Panc1 (cell line): ENCODE data around the gene NF1. TPM values are rescaled to one million over a fixed set of nuclear protein-coding genes. Genes with fewer than 3 reads are reported as not detected.

Experiments used
- ATAC-seq: fragments of 200-7000 bp; cut with Tn5 transposase; 2 replicates; pipeline ENCODE4 v1.9.1; 2020; ENCODE audit warnings: mild to moderate bottlenecking, moderate library complexity
- BruUV-seq: library from RNA; stranded (reverse); fragments of 400-500 nt; replicated peaks from 2 replicates; lab custom pipeline; 2021; lab: Mats Ljungman, UMichigan
- CTCF ChIA-PET: fragments of 300-600 bp; sonication (Branson Sonifier 250); formaldehyde crosslinking; loops from one replicate; lab custom pipeline; 2022; ENCODE audit warnings: antibody characterized with exemption; lab: Charles Lee
- POLR2A ChIA-PET: fragments of 300-600 bp; sonication (Branson Sonifier 250); formaldehyde crosslinking; loops from one replicate; lab custom pipeline; 2022; ENCODE audit warnings: antibody characterized with exemption; lab: Charles Lee
- DNase-seq: peaks from one replicate; pipeline ENCODE4 v3.0.0-alpha.2; 2010; ENCODE audit warnings: low read depth, low spot score
- H3K27ac ChIP-seq: 2 replicates; pipeline ENCODE4 v1.5.1; 2011; ENCODE audit warnings: mild to moderate bottlenecking, low read length, inconsistent platforms
- H3K27me3 ChIP-seq: fragments of 200-500 bp; sonication (Bioruptor generic); 2 replicates; pipeline ENCODE4 v1.6.0; 2014; ENCODE audit warnings: low read length, inconsistent platforms; ENCODE audit not compliant: control insufficient read depth, insufficient read depth
- H3K36me3 ChIP-seq: fragments of 200-500 bp; sonication (Bioruptor generic); 2 replicates; pipeline ENCODE4 v1.5.1; 2014; ENCODE audit warnings: inconsistent platforms, mild to moderate bottlenecking, low read length, moderate library complexity; ENCODE audit not compliant: control insufficient read depth, insufficient read depth
- H3K4me1 ChIP-seq: 2 replicates; pipeline ENCODE4 v1.5.1; 2011; ENCODE audit warnings: inconsistent platforms, mild to moderate bottlenecking, low read length, moderate library complexity; ENCODE audit not compliant: control insufficient read depth, insufficient read depth
- H3K4me3 ChIP-seq, 2 experiments: 2 replicates each; pipeline ENCODE4 v1.5.1; 2011 to 2012; ENCODE audit warnings: low read depth in 2 of 2, low read length in 2 of 2, mild to moderate bottlenecking in 2 of 2, inconsistent platforms in 1 of 2, moderate library complexity in 1 of 2
- H3K9me3 ChIP-seq: fragments of 200-500 bp; sonication (Bioruptor generic); 2 replicates; pipeline ENCODE4 v1.5.1; 2014; ENCODE audit warnings: low read depth, mild to moderate bottlenecking, inconsistent platforms, low read length, moderate library complexity; ENCODE audit not compliant: control insufficient read depth, insufficient read depth
- POLR2AphosphoS5 ChIP-seq: IDR thresholded peaks from 2 replicates; pipeline ENCODE4 v1.6.1; 2012; ENCODE audit warnings: mild to moderate bottlenecking, low read depth, low read length, moderate library complexity
- SIN3A ChIP-seq: IDR thresholded peaks from 2 replicates; pipeline ENCODE4 v1.6.1; 2012; ENCODE audit warnings: low read depth, mild to moderate bottlenecking, low read length, moderate library complexity, borderline replicate concordance; ENCODE audit not compliant: insufficient read depth
- TCF7L2 ChIP-seq: IDR thresholded peaks from 2 replicates; pipeline ENCODE4 v1.6.1; 2011; ENCODE audit warnings: mild to moderate bottlenecking, low read depth, low read length, inconsistent platforms
- in situ Hi-C: cut with HindIII; loops from 2 replicates; pipeline ENCODE4 v1.10.0; 2016; ENCODE audit warnings: low sequenced_read_pairs, low pct_unique_long_range_greater_than_20kb
- intact Hi-C: fragments of 100-400 bp; cut with micrococcal nuclease; formaldehyde crosslinking; loops from one replicate; pipeline ENCODE4 v1.10.0; 2022; ENCODE audit not compliant: unreplicated experiment
- total RNA-seq: library from RNA; stranded (reverse); gene quantifications from one replicate; pipeline ENCODE4 v1.2.1, GENCODE V29; 2021; ENCODE audit not compliant: unreplicated experiment
- TF ChIP-seq, protein P1 (sequence below), 2 experiments: IDR thresholded peaks; 2 replicates each; pipeline ENCODE4 v1.6.1; 2011 to 2012; ENCODE audit warnings: low read depth in 2 of 2, control low read depth in 1 of 2, low read length in 1 of 2, mild to moderate bottlenecking in 1 of 2, moderate library complexity in 1 of 2; ENCODE audit not compliant: insufficient read depth in 1 of 2
- TF ChIP-seq, protein P2 (sequence below): fragments of 450-650 bp; IDR thresholded peaks from 2 replicates; pipeline ENCODE4 v1.5.1; 2017; ENCODE audit warnings: mild to moderate bottlenecking

NF1 gene
- total RNA-seq, 1 experiment from 2014 or later: 82.5 TPM

DNA sequence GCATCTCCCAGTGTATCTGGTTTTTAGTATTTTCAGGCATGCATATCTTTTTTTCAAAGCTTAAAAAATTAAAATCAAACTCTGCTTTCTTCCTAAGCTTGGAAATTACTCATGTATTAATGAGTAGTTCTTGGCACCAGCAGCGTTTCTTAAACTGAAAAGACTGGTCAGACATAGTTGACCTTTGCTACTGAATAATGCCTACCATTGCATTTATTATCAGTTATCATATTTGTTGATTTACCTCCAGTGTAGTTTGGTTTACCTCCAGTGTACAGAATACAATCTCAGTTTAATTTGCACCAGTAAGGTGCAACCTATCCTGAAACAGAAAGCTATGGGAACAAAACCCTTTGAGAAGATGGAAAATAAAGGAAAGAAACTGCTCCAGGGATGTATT lies 261.2 kb downstream of the NF1 start:
- no peaks in the 10 kb centered on the region for H3K27me3 ChIP-seq
- H3K36me3 ChIP-seq: peaks cover 41% of the 10 kb centered on the region
- POLR2A ChIA-PET: no interaction called here
- DNase-seq (no peak), ATAC-seq (no peak)
- CTCF ChIA-PET: interaction anchor here (0.6 kb wide), 1 partner anchor 49 kb away, joined by 4 read pairs; no protein-coding TSS in a partner anchor
- BruUV-seq: no TSS peak
- in situ Hi-C loops (no loop called here), intact Hi-C loops (no loop called here)
- no peak overlapping the region for H3K4me3 ChIP-seq
- TF ChIP-seq, protein P1, sequence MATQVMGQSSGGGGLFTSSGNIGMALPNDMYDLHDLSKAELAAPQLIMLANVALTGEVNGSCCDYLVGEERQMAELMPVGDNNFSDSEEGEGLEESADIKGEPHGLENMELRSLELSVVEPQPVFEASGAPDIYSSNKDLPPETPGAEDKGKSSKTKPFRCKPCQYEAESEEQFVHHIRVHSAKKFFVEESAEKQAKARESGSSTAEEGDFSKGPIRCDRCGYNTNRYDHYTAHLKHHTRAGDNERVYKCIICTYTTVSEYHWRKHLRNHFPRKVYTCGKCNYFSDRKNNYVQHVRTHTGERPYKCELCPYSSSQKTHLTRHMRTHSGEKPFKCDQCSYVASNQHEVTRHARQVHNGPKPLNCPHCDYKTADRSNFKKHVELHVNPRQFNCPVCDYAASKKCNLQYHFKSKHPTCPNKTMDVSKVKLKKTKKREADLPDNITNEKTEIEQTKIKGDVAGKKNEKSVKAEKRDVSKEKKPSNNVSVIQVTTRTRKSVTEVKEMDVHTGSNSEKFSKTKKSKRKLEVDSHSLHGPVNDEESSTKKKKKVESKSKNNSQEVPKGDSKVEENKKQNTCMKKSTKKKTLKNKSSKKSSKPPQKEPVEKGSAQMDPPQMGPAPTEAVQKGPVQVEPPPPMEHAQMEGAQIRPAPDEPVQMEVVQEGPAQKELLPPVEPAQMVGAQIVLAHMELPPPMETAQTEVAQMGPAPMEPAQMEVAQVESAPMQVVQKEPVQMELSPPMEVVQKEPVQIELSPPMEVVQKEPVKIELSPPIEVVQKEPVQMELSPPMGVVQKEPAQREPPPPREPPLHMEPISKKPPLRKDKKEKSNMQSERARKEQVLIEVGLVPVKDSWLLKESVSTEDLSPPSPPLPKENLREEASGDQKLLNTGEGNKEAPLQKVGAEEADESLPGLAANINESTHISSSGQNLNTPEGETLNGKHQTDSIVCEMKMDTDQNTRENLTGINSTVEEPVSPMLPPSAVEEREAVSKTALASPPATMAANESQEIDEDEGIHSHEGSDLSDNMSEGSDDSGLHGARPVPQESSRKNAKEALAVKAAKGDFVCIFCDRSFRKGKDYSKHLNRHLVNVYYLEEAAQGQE (IDR thresholded peaks at IDR 0.05; ENCODE audit: insufficient read depth in 1 of 2, low read depth in 2 of 2, low read length in 1 of 2): no peak
- TF ChIP-seq POLR2AphosphoS5 (no peak), SIN3A (no peak), TCF7L2 (no peak)
- TF ChIP-seq, protein P2, sequence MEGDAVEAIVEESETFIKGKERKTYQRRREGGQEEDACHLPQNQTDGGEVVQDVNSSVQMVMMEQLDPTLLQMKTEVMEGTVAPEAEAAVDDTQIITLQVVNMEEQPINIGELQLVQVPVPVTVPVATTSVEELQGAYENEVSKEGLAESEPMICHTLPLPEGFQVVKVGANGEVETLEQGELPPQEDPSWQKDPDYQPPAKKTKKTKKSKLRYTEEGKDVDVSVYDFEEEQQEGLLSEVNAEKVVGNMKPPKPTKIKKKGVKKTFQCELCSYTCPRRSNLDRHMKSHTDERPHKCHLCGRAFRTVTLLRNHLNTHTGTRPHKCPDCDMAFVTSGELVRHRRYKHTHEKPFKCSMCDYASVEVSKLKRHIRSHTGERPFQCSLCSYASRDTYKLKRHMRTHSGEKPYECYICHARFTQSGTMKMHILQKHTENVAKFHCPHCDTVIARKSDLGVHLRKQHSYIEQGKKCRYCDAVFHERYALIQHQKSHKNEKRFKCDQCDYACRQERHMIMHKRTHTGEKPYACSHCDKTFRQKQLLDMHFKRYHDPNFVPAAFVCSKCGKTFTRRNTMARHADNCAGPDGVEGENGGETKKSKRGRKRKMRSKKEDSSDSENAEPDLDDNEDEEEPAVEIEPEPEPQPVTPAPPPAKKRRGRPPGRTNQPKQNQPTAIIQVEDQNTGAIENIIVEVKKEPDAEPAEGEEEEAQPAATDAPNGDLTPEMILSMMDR: no peak
- H3K9me3 ChIP-seq: no peaks in the 10 kb centered on the region
- no peak overlapping the region for H3K27ac ChIP-seq
- H3K4me1 ChIP-seq: no peaks in the 10 kb centered on the region

DNA sequence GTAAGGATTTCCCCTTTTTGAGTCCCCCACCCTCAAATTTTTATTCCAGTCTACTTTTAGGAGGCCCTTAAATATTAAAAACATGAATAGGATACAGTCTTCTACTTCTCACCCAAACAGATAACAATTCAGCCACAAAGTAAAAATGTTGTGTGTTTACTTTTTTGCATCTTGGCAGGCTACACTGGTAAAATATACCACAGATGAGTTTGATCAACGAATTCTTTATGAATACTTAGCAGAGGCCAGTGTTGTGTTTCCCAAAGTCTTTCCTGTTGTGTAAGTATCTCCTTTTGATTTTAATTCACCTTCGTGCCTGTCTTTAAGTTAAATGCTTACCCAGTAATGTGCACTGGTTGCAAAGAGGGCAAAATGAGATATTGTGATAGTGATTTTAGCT lies 262.3 kb downstream of the NF1 start:
- in situ Hi-C loops: no loop called here
- ATAC-seq: no peak
- Histone ChIP-seq H3K9me3 (no peaks in the 10 kb centered on the region), H3K4me1 (no peaks in the 10 kb centered on the region), H3K4me3 (no peak overlapping the region), H3K27me3 (no peaks in the 10 kb centered on the region), H3K36me3 (peaks cover 42% of the 10 kb centered on the region), H3K27ac (no peak overlapping the region)
- BruUV-seq: no TSS peak
- ChIA-PET CTCF (no interaction called here), POLR2A (no interaction called here)
- TF ChIP-seq TCF7L2 (no peak), POLR2AphosphoS5 (no peak), SIN3A (no peak)
- TF ChIP-seq, protein P1 (IDR thresholded peaks at IDR 0.05; ENCODE audit: insufficient read depth in 1 of 2, low read depth in 2 of 2, low read length in 1 of 2): no peak
- TF ChIP-seq, protein P2: no peak
- DNase-seq: no peak
- intact Hi-C loops: no loop called here
